Sigmoid colon (tissue), 4 donors: Measurements from ENCODE around the gene GSTO2.

ENCODE experiments used
- CTCF ChIP-seq, 4 experiments: fragments of 450-650 bp in 3 of 4; fragments of 200-600 bp in 1 of 4; IDR thresholded peaks; one replicate each; pipeline ENCODE4 v1.5.1; 2016 to 2019; ENCODE audit warnings: antibody characterized with exemption in 4 of 4, mild to moderate bottlenecking in 3 of 4, moderate library complexity in 2 of 4
- EP300 ChIP-seq, 4 donors: sonication (generic); formaldehyde crosslinking; IDR thresholded peaks; one replicate each; pipeline ENCODE4 v1.6.1; 2017; ENCODE audit warnings: antibody characterized with exemption in 4 of 4
- POLR2AphosphoS5 ChIP-seq, 4 donors: sonication (generic); formaldehyde crosslinking; IDR thresholded peaks; one replicate each; pipeline ENCODE4 v1.6.1; 2017; ENCODE audit warnings: antibody characterized with exemption in 4 of 4

- TF ChIP-seq CTCF (IDR thresholded peaks at IDR 0.05) (no peak), EP300 (IDR thresholded peaks at IDR 0.05) (no peak), POLR2AphosphoS5 (IDR thresholded peaks at IDR 0.05) (no peak)
These were observed 45.9 kb downstream of the GSTO2 start for GRCh38 chr10:104314591-104315485.
